PC-3 (cell line): Measurements from ENCODE around the gene RPS10. TPM values are rescaled to one million over a fixed set of nuclear protein-coding genes. Genes with fewer than 3 reads are reported as not detected.

Source experiments
- ATAC-seq: fragments of 200-7000 bp; cut with Tn5 transposase; 2 replicates; pipeline ENCODE4 v1.9.1; 2020; ENCODE audit warnings: mild to moderate bottlenecking, moderate library complexity
- BruUV-seq: library from RNA; stranded (reverse); fragments of 400-500 nt; replicated peaks from 2 replicates; lab custom pipeline; 2021; lab: Mats Ljungman, UMichigan
- CTCF ChIA-PET: fragments of 300-600 bp; sonication (Branson Sonifier 250); formaldehyde crosslinking; loops from one replicate; lab custom pipeline; 2022; ENCODE audit warnings: antibody characterized with exemption; lab: Charles Lee
- POLR2A ChIA-PET: fragments of 300-600 bp; sonication (Branson Sonifier 250); formaldehyde crosslinking; loops from one replicate; lab custom pipeline; 2022; ENCODE audit warnings: antibody characterized with exemption; ENCODE audit not compliant: unreplicated experiment; lab: Charles Lee
- DNase-seq: peaks from one replicate; pipeline ENCODE4 v3.0.0-alpha.2; 2015
- H2AFZ ChIP-seq: fragments of 300-600 bp; sonication (generic); 2 replicates; pipeline ENCODE4 v1.6.0; 2016; ENCODE audit warnings: antibody characterized with exemption, low read length
- H3F3A ChIP-seq: fragments of 300-600 bp; sonication (generic); one replicate; pipeline ENCODE4 v1.6.0; 2017; ENCODE audit warnings: antibody characterized with exemption, low read length, control low read depth, mild to moderate bottlenecking; ENCODE audit not compliant: unreplicated experiment
- H3K27ac ChIP-seq: fragments of 300-600 bp; sonication (generic); 2 replicates; pipeline ENCODE4 v1.5.1; 2016; ENCODE audit warnings: mild to moderate bottlenecking, low read length
- H3K27me3 ChIP-seq: fragments of 300-600 bp; sonication (generic); 2 replicates; pipeline ENCODE4 v1.6.1; 2016; ENCODE audit warnings: low read length, mixed read lengths
- H3K36me3 ChIP-seq: fragments of 300-600 bp; sonication (generic); 2 replicates; pipeline ENCODE4 v1.6.1; 2016; ENCODE audit warnings: low read depth, mixed run types, low read length, mixed read lengths
- H3K4me1 ChIP-seq: fragments of 300-600 bp; sonication (generic); 2 replicates; pipeline ENCODE4 v1.5.1; 2016; ENCODE audit warnings: low read length; ENCODE audit not compliant: insufficient read depth
- H3K4me2 ChIP-seq: fragments of 300-600 bp; sonication (generic); 2 replicates; pipeline ENCODE4 v1.6.0; 2016; ENCODE audit warnings: low read length
- H3K4me3 ChIP-seq: fragments of 300-600 bp; sonication (generic); 2 replicates; pipeline ENCODE4 v1.5.1; 2016; ENCODE audit warnings: mild to moderate bottlenecking, low read length, mixed read lengths
- H3K79me2 ChIP-seq: fragments of 300-600 bp; sonication (generic); 2 replicates; pipeline ENCODE4 v1.6.1; 2017; ENCODE audit warnings: low read length, mixed read lengths
- H3K9ac ChIP-seq: fragments of 300-600 bp; sonication (generic); 2 replicates; pipeline ENCODE4 v1.6.0; 2016; ENCODE audit warnings: mild to moderate bottlenecking, low read length
- H3K9me2 ChIP-seq: fragments of 300-600 bp; sonication (generic); replicated peaks from 2 replicates; pipeline ENCODE4 v1.6.1; 2016; ENCODE audit warnings: mixed run types, low read length, mixed read lengths
- H3K9me3 ChIP-seq: fragments of 300-600 bp; sonication (generic); 2 replicates; pipeline ENCODE4 v1.6.1; 2016; ENCODE audit warnings: low read length, mixed read lengths
- H4K20me1 ChIP-seq: fragments of 300-600 bp; sonication (generic); 2 replicates; pipeline ENCODE4 v1.6.1; 2016; ENCODE audit warnings: low read length, mixed read lengths
- EZH2 ChIP-seq: fragments of 300-600 bp; sonication (generic); IDR thresholded peaks from one replicate; pipeline ENCODE4 v1.6.1; 2017; ENCODE audit warnings: antibody characterized with exemption, mild to moderate bottlenecking, low read length; ENCODE audit not compliant: unreplicated experiment
- EZH2phosphoT487 ChIP-seq: fragments of 300-600 bp; sonication (generic); IDR thresholded peaks from 2 replicates; pipeline ENCODE4 v1.6.1; 2018; ENCODE audit warnings: mild to moderate bottlenecking, antibody characterized with exemption, low read length, borderline replicate concordance
- intact Hi-C: fragments of 100-400 bp; cut with micrococcal nuclease; formaldehyde crosslinking; loops from 2 replicates; pipeline ENCODE4 v1.9.0; 2023
- total RNA-seq: library from RNA; depleted of rRNA; stranded (reverse); fragments of >200 nt; gene quantifications from 2 replicates; pipeline ENCODE4 v1.2.3, GENCODE V29; 2014
- TF ChIP-seq, protein P1 (sequence below): fragments of 300-600 bp; sonication (generic); conservative IDR thresholded peaks from 2 replicates; pipeline ENCODE4 v1.5.1; 2017; ENCODE audit warnings: antibody characterized with exemption, low read depth, mild to moderate bottlenecking, low read length

Gene RPS10
- total RNA-seq, 1 experiment from 2014 or later = 3,060 TPM

- TF ChIP-seq EZH2phosphoT487 = no peak
- no peak for TF ChIP-seq EZH2
- TF ChIP-seq, protein P1, sequence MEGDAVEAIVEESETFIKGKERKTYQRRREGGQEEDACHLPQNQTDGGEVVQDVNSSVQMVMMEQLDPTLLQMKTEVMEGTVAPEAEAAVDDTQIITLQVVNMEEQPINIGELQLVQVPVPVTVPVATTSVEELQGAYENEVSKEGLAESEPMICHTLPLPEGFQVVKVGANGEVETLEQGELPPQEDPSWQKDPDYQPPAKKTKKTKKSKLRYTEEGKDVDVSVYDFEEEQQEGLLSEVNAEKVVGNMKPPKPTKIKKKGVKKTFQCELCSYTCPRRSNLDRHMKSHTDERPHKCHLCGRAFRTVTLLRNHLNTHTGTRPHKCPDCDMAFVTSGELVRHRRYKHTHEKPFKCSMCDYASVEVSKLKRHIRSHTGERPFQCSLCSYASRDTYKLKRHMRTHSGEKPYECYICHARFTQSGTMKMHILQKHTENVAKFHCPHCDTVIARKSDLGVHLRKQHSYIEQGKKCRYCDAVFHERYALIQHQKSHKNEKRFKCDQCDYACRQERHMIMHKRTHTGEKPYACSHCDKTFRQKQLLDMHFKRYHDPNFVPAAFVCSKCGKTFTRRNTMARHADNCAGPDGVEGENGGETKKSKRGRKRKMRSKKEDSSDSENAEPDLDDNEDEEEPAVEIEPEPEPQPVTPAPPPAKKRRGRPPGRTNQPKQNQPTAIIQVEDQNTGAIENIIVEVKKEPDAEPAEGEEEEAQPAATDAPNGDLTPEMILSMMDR = no peak
- Histone ChIP-seq H3K27ac (no peak overlapping the region), H2AFZ (no peak overlapping the region), H3K9me2 (no peaks in the 10 kb centered on the region), H3K36me3 (no peaks in the 10 kb centered on the region), H3K27me3 (no peaks in the 10 kb centered on the region), H4K20me1 (no peaks in the 10 kb centered on the region), H3K9ac (no peak overlapping the region), H3K4me3 (no peak overlapping the region), H3K4me1 (no peaks in the 10 kb centered on the region), H3F3A (no peaks in the 10 kb centered on the region), H3K4me2 (no peak overlapping the region), H3K9me3 (no peaks in the 10 kb centered on the region), H3K79me2 (no peaks in the 10 kb centered on the region)
- POLR2A ChIA-PET = no interaction called here
- BruUV-seq = no TSS peak
- ATAC-seq (no peak), DNase-seq (no peak)
- intact Hi-C loops = no loop called here
- CTCF ChIA-PET = no interaction called here
These were observed 12.8 kb upstream of the RPS10 start for GRCh38 chr6:34438705-34439104.

- H3K79me2 ChIP-seq = no peaks in the 10 kb centered on the region
- intact Hi-C loops = no loop called here
- no peak overlapping the region for H2AFZ ChIP-seq
- H3K9ac ChIP-seq = no peak overlapping the region
- no peak overlapping the region for H3K4me3 ChIP-seq
- H3K4me2 ChIP-seq = no peak overlapping the region
- H4K20me1 ChIP-seq = no peaks in the 10 kb centered on the region
- no peak overlapping the region for H3K27ac ChIP-seq
- TF ChIP-seq, protein P1 = no peak
- TF ChIP-seq EZH2 (no peak), EZH2phosphoT487 (no peak)
- DNase-seq (no peak), ATAC-seq (no peak)
- no TSS peak for BruUV-seq
- H3K9me3 ChIP-seq = no peaks in the 10 kb centered on the region
- no peaks in the 10 kb centered on the region for H3F3A ChIP-seq
- ChIA-PET CTCF (no interaction called here), POLR2A (no interaction called here)
- no peaks in the 10 kb centered on the region for H3K27me3 ChIP-seq
- no peaks in the 10 kb centered on the region for H3K9me2 ChIP-seq
- H3K4me1 ChIP-seq = no peaks in the 10 kb centered on the region
- H3K36me3 ChIP-seq = no peaks in the 10 kb centered on the region
These were observed 11.7 kb upstream of the RPS10 start for GRCh38 chr6:34437644-34437970.

GRCh38 chr6:34436803-34437643, 11.2 kb upstream of the RPS10 start:
- no peaks in the 10 kb centered on the region for H4K20me1 ChIP-seq
- ChIA-PET POLR2A (no interaction called here), CTCF (no interaction called here)
- no peak overlapping the region for H3K4me3 ChIP-seq
- no peaks in the 10 kb centered on the region for H3F3A ChIP-seq
- no peaks in the 10 kb centered on the region for H3K36me3 ChIP-seq
- no peak overlapping the region for H3K27ac ChIP-seq
- no peak overlapping the region for H2AFZ ChIP-seq
- H3K9ac ChIP-seq = no peak overlapping the region
- no peak overlapping the region for H3K4me2 ChIP-seq
- intact Hi-C loops = no loop called here
- H3K9me2 ChIP-seq = no peaks in the 10 kb centered on the region
- H3K4me1 ChIP-seq = no peaks in the 10 kb centered on the region
- DNase-seq = no peak
- H3K79me2 ChIP-seq = no peaks in the 10 kb centered on the region
- no peaks in the 10 kb centered on the region for H3K27me3 ChIP-seq
- no peaks in the 10 kb centered on the region for H3K9me3 ChIP-seq
- no TSS peak for BruUV-seq
- no peak for TF ChIP-seq EZH2phosphoT487
- TF ChIP-seq, protein P1 = no peak
- TF ChIP-seq EZH2 = no peak
- ATAC-seq = no peak
